Liver (tissue), 4 donors: ENCODE results near the gene NDST1. TPM values are rescaled to one million over a fixed set of nuclear protein-coding genes. Genes with fewer than 3 reads are reported as not detected.

ENCODE experiments used
- polyA plus RNA-seq, 2 donors: library from polyadenylated mRNA; stranded (reverse) in 1 of 2; unstranded in 1 of 2; fragments of 200-250 nt in 1 of 2; fragments of >200 nt in 1 of 2; fragmentation: Nextera tagmentation in 1 of 2; extraction: Ambion mirVana in 1 of 2; gene quantifications; one replicate each; pipeline versions ENCODE4 v1.2.1 to v1.2.3, GENCODE V29; 2013 to 2015
- total RNA-seq, 2 donors: library from RNA; depleted of rRNA; stranded (reverse); fragments of >200 nt; gene quantifications; one replicate each; pipeline ENCODE4 v1.2.3, GENCODE V29; 2014
- donor health status: healthy.
- donor health status: healthy.
- donor health status: healthy.

The NDST1 gene
- total and polyA plus RNA-seq, 4 donors: 10.3 to 103 (median 39.0) TPM

Other genes with a start within 250 kb of the NDST1 start
- under 1 TPM in 1 of 2 donors, not detected in 1; under 0.01 TPM for gene CAMK2A, start 218.4 kb upstream of the NDST1 start, total RNA-seq
- not detected for gene CAMK2A, start 218.4 kb upstream of the NDST1 start, polyA plus RNA-seq
- under 1 TPM; 0.33 to 0.51 TPM for gene ARSI, start 205.2 kb upstream of the NDST1 start, total RNA-seq
- gene ARSI, start 205.2 kb upstream of the NDST1 start, polyA plus RNA-seq: under 1 TPM in 1 of 2 donors, not detected in 1; 0.23 TPM
- gene TCOF1, start 150.4 kb upstream of the NDST1 start, total RNA-seq: 1 to 10 TPM; 8.5 TPM
- gene TCOF1, start 150.4 kb upstream of the NDST1 start, polyA plus RNA-seq: 1 to 10 TPM; 3.2 to 4.4 TPM
- gene CD74, start 95.2 kb upstream of the NDST1 start, total RNA-seq: 100 to 1,000 TPM; 176 to 214 TPM
- 100 to 1,000 TPM; 299 to 327 TPM for gene CD74, start 95.2 kb upstream of the NDST1 start, polyA plus RNA-seq
- gene RPS14, start 58.4 kb upstream of the NDST1 start, total RNA-seq: 100 to 1,000 TPM; 822 to 948 TPM
- 100 to 1,000 TPM; 609 to 956 TPM for gene RPS14, start 58.4 kb upstream of the NDST1 start, polyA plus RNA-seq
- 10 to 100 TPM in 1 of 2 donors, 1 to 10 TPM in 1; 1.1 to 17.5 TPM for gene SYNPO, start 132.5 kb downstream of the NDST1 start, total RNA-seq
- 10 to 100 TPM in 1 of 2 donors, 1 to 10 TPM in 1; 3.9 to 36.6 TPM for gene SYNPO, start 132.5 kb downstream of the NDST1 start, polyA plus RNA-seq
- gene MYOZ3, start 153.1 kb downstream of the NDST1 start, total RNA-seq: under 1 TPM in 1 of 2 donors, not detected in 1; 0.09 TPM
- under 1 TPM; 0.03 to 0.04 TPM for gene MYOZ3, start 153.1 kb downstream of the NDST1 start, polyA plus RNA-seq
- gene RBM22, start 192.9 kb downstream of the NDST1 start, total RNA-seq: 10 to 100 TPM; 13.7 to 19.7 TPM
- 10 to 100 TPM; 10.7 to 10.9 TPM for gene RBM22, start 192.9 kb downstream of the NDST1 start, polyA plus RNA-seq